ENCODE results near the gene CAMSAP1. TPM values are rescaled to one million over a fixed set of nuclear protein-coding genes. Genes with fewer than 3 reads are reported as not detected.

CAMSAP1 gene
- total RNA-seq, 1 experiment from 2014 or later = 24.8 TPM

- intact Hi-C loops (cut with micrococcal nuclease; ENCODE audit: unreplicated experiment) (no loop called here), in situ Hi-C loops (cut with HindIII; ENCODE audit: low pct_unique_long_range_greater_than_20kb, low sequenced_read_pairs) (no loop called here)
- Histone ChIP-seq H3K36me3 (ENCODE audit: control insufficient read depth, insufficient read depth, low read length) (no peaks in the 10 kb centered on the region), H3K27ac (ENCODE audit: low read length) (no peak overlapping the region), H3K27me3 (ENCODE audit: control insufficient read depth, insufficient read depth, low read length) (no peaks in the 10 kb centered on the region), H3K4me3 (ENCODE audit: low read depth in 2 of 2, low read length in 2 of 2) (no peak overlapping the region), H3K4me1 (ENCODE audit: control insufficient read depth, insufficient read depth, low read length) (no peaks in the 10 kb centered on the region), H3K9me3 (ENCODE audit: control insufficient read depth, insufficient read depth, low read depth, low read length) (no peaks in the 10 kb centered on the region)
- TF ChIP-seq POLR2AphosphoS5 (IDR thresholded peaks at IDR 0.05; ENCODE audit: low read depth, low read length) = no peak
- CTCF ChIA-PET = interaction anchor here (0.5 kb wide), 1 partner anchor 23 kb away, joined by 3 read pairs; no protein-coding TSS in a partner anchor
- no TSS peak for BruUV-seq (replicated peaks)
- POLR2A ChIA-PET = no interaction called here
- ATAC-seq = no peak
- DNase-seq (ENCODE audit: low read depth, low spot score) = no peak
Measured at GRCh38 chr9:135946392-135946994, 39.1 kb upstream of the CAMSAP1 start.

GRCh38 chr9:135945969-135946368 lies 38.6 kb upstream of the CAMSAP1 start:
- Histone ChIP-seq H3K4me1 (ENCODE audit: control insufficient read depth, insufficient read depth, low read length) (no peaks in the 10 kb centered on the region), H3K4me3 (ENCODE audit: low read depth in 2 of 2, low read length in 2 of 2) (no peak overlapping the region), H3K36me3 (ENCODE audit: control insufficient read depth, insufficient read depth, low read length) (no peaks in the 10 kb centered on the region), H3K9me3 (ENCODE audit: control insufficient read depth, insufficient read depth, low read depth, low read length) (no peaks in the 10 kb centered on the region), H3K27me3 (ENCODE audit: control insufficient read depth, insufficient read depth, low read length) (no peaks in the 10 kb centered on the region), H3K27ac (ENCODE audit: low read length) (no peak overlapping the region)
- ChIA-PET CTCF (no interaction called here), POLR2A (no interaction called here)
- in situ Hi-C loops (cut with HindIII; ENCODE audit: low pct_unique_long_range_greater_than_20kb, low sequenced_read_pairs) = no loop called here
- no peak for ATAC-seq
- intact Hi-C loops (cut with micrococcal nuclease; ENCODE audit: unreplicated experiment) = no loop called here
- no peak for DNase-seq (ENCODE audit: low read depth, low spot score)
- TF ChIP-seq POLR2AphosphoS5 (IDR thresholded peaks at IDR 0.05; ENCODE audit: low read depth, low read length) = no peak
- no peak for TF ChIP-seq TCF7L2 (IDR thresholded peaks at IDR 0.05; ENCODE audit: low read depth, low read length)
- no peak for TF ChIP-seq REST (IDR thresholded peaks at IDR 0.05; ENCODE audit: insufficient read depth in 1 of 2, low read depth in 2 of 2, low read length in 1 of 2)
- TF ChIP-seq CTCF (IDR thresholded peaks at IDR 0.05) = no peak
- no peak for TF ChIP-seq SIN3A (IDR thresholded peaks at IDR 0.05; ENCODE audit: borderline replicate concordance, insufficient read depth, low read depth, low read length)
- no TSS peak for BruUV-seq (replicated peaks)

GRCh38 chr9:135944444-135945252 lies 37.3 kb upstream of the CAMSAP1 start:
- no TSS peak for BruUV-seq (replicated peaks)
- DNase-seq (ENCODE audit: low read depth, low spot score) (no peak), ATAC-seq (no peak)
- ChIA-PET POLR2A (interaction anchor here (0.6 kb wide), 1 partner anchor 15 kb away, joined by 8 read pairs; no protein-coding TSS in a partner anchor), CTCF (interaction anchor here (0.7 kb wide), 1 partner anchor 160 kb away, joined by 3 read pairs; no protein-coding TSS in a partner anchor)
- H3K9me3 ChIP-seq (ENCODE audit: control insufficient read depth, insufficient read depth, low read depth, low read length) = no peaks in the 10 kb centered on the region
- H3K4me1 ChIP-seq (ENCODE audit: control insufficient read depth, insufficient read depth, low read length) = no peaks in the 10 kb centered on the region
- H3K27ac ChIP-seq (ENCODE audit: low read length) = no peak overlapping the region
- intact Hi-C loops (cut with micrococcal nuclease; ENCODE audit: unreplicated experiment) (no loop called here), in situ Hi-C loops (cut with HindIII; ENCODE audit: low pct_unique_long_range_greater_than_20kb, low sequenced_read_pairs) (no loop called here)
- H3K27me3 ChIP-seq (ENCODE audit: control insufficient read depth, insufficient read depth, low read length) = no peaks in the 10 kb centered on the region
- TF ChIP-seq TCF7L2 (IDR thresholded peaks at IDR 0.05; ENCODE audit: low read depth, low read length) = no peak
- TF ChIP-seq REST (IDR thresholded peaks at IDR 0.05; ENCODE audit: insufficient read depth in 1 of 2, low read depth in 2 of 2, low read length in 1 of 2) = no peak
- no peak for TF ChIP-seq CTCF (IDR thresholded peaks at IDR 0.05)
- TF ChIP-seq POLR2AphosphoS5 (IDR thresholded peaks at IDR 0.05; ENCODE audit: low read depth, low read length) = no peak
- no peak for TF ChIP-seq SIN3A (IDR thresholded peaks at IDR 0.05; ENCODE audit: borderline replicate concordance, insufficient read depth, low read depth, low read length)
- H3K4me3 ChIP-seq (ENCODE audit: low read depth in 2 of 2, low read length in 2 of 2) = no peak overlapping the region
- no peaks in the 10 kb centered on the region for H3K36me3 ChIP-seq (ENCODE audit: control insufficient read depth, insufficient read depth, low read length)
